Measurements from ENCODE around the gene KRTAP6-1. TPM values are rescaled to one million over a fixed set of nuclear protein-coding genes. Genes with fewer than 3 reads are reported as not detected.

KRTAP6-1 gene
- total RNA-seq, 4 donors from 2014 or later = not detected

GRCh38 chr21:30634906-30635305 is 21.2 kb upstream of the KRTAP6-1 start, which contains the start of gene KRTAP20-2:
KRTAP20-2 (plus strand) TSS chr21:30635206; CDS start chr21:30635264, 58 bp downstream.
- TF ChIP-seq EP300 (IDR thresholded peaks at IDR 0.05) (no peak), POLR2A (IDR thresholded peaks at IDR 0.05) (no peak)
- 94 to 100% methylated on average over 1 of the region's 1 CpG for WGBS, 2 donors
- Histone ChIP-seq H3K4me3 (no peak within 1 kb of the TSS), H3K36me3 (no peaks in the 10 kb centered on the region), H3K27ac (no peak within 1 kb of the TSS), H3K27me3 (no peaks in the 10 kb centered on the region), H3K9me3 (no peaks in the 10 kb centered on the region), H3K4me1 (no peaks in the 10 kb centered on the region)
- DNase-seq (ENCODE audit: low spot score in 2 of 2) = no peak

GRCh38 chr21:30629200-30629599 is 15.5 kb upstream of the KRTAP6-1 start:
- Histone ChIP-seq H3K4me1 (no peaks in the 10 kb centered on the region), H3K9me3 (peaks cover 0 to 8% (median 0%) of the 10 kb centered on the region in 4 donors), H3K27ac (no peak overlapping the region), H3K27me3 (no peaks in the 10 kb centered on the region), H3K36me3 (no peaks in the 10 kb centered on the region), H3K4me3 (no peak overlapping the region)
- TF ChIP-seq, protein P1, sequence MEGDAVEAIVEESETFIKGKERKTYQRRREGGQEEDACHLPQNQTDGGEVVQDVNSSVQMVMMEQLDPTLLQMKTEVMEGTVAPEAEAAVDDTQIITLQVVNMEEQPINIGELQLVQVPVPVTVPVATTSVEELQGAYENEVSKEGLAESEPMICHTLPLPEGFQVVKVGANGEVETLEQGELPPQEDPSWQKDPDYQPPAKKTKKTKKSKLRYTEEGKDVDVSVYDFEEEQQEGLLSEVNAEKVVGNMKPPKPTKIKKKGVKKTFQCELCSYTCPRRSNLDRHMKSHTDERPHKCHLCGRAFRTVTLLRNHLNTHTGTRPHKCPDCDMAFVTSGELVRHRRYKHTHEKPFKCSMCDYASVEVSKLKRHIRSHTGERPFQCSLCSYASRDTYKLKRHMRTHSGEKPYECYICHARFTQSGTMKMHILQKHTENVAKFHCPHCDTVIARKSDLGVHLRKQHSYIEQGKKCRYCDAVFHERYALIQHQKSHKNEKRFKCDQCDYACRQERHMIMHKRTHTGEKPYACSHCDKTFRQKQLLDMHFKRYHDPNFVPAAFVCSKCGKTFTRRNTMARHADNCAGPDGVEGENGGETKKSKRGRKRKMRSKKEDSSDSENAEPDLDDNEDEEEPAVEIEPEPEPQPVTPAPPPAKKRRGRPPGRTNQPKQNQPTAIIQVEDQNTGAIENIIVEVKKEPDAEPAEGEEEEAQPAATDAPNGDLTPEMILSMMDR (IDR thresholded peaks at IDR 0.05) = no peak
- DNase-seq (ENCODE audit: low spot score in 2 of 2) = peak in 1 of 2 donors; percentile 15
- 49 to 58% methylated on average over 1 of the region's 1 CpG for WGBS, 2 donors

DNA sequence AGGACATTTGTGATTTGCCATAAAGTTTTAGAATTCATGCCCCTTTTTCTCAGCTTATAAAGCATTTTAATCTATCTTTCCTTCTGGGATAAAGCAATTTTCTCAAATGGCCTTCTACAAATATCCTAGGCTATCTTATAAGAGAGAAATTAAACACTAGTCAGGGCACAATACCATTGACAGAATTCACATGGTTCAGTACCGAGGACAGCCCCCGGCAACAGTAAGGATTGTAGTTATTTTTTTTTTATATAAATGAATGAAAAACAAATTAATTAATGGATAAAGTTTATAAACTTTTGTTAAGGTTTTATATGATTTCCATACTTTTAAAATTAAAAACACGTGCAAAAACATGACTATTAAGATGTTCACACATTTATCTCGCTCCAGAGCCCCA is 14.4 kb upstream of the KRTAP6-1 start:
- WGBS, 2 donors = 74 to 89% methylated on average over 4 of the region's 4 CpGs

DNA sequence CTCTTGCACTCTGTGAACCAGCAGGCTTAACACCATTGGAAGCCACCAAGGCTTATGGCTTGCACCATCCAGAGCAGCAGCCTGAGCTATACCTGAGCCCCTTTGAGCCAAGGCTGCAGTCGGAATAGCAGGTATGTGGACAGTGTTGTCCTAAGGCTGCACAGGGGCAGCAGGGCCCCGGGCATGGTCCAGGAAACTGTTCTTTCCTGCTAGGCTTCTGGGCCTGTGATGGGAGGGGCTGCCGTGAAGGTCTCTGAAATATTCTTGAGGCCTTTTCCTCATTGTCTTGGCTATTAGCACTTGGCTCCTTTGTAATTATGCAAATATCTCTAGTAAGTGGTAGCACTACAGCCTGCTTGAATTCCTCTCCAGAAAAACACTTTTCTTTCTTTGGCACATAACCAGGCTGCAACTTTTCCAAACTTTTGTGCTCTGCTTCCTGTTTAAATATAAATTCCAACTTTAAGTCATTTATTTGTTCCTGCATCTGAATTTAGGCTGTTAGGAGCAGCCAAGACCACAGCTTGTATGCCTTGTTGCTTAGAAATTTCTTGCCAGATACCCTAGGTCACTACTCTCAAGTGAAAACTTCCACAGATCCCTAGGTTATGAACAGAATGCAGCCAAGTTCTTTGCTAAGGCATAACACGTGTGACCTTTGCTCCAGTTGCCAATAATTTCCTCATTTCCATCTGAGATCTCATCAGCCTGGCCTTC is 11.9 kb upstream of the KRTAP6-1 start:
- Histone ChIP-seq H3K4me3 (no peak overlapping the region), H3K4me1 (no peaks in the 10 kb centered on the region), H3K36me3 (no peaks in the 10 kb centered on the region), H3K27me3 (no peaks in the 10 kb centered on the region), H3K27ac (no peak overlapping the region), H3K9me3 (peaks cover 0 to 8% (median 0%) of the 10 kb centered on the region in 4 donors)
- DNase-seq (ENCODE audit: low spot score in 2 of 2) = peak in 1 of 2 donors; percentile 16
- TF ChIP-seq, protein P1 (IDR thresholded peaks at IDR 0.05) = no peak
- TF ChIP-seq EP300 (IDR thresholded peaks at IDR 0.05) (no peak), POLR2A (IDR thresholded peaks at IDR 0.05) (no peak)
- WGBS, 2 donors = 65 to 77% methylated on average over 3 to 4 of the region's 4 CpGs

More for the DNA sequence above, 14.4 kb upstream of the KRTAP6-1 start:
- no peak overlapping the region for H3K27ac ChIP-seq
- DNase-seq (ENCODE audit: low spot score in 2 of 2) = no peak
- no peak overlapping the region for H3K4me3 ChIP-seq
- H3K36me3 ChIP-seq = no peaks in the 10 kb centered on the region
- peaks cover 0 to 8% (median 0%) of the 10 kb centered on the region in 4 donors for H3K9me3 ChIP-seq
- no peaks in the 10 kb centered on the region for H3K4me1 ChIP-seq
- H3K27me3 ChIP-seq = no peaks in the 10 kb centered on the region
- TF ChIP-seq, protein P1 (IDR thresholded peaks at IDR 0.05) = no peak
- TF ChIP-seq POLR2A (IDR thresholded peaks at IDR 0.05) (no peak), EP300 (IDR thresholded peaks at IDR 0.05) (no peak)

- no peaks in the 10 kb centered on the region for H3K4me1 ChIP-seq
- H3K36me3 ChIP-seq = no peaks in the 10 kb centered on the region
- WGBS, 2 donors = 91 to 92% methylated on average over 3 of the region's 3 CpGs
- H3K27me3 ChIP-seq = no peaks in the 10 kb centered on the region
- peaks cover 0 to 8% (median 0%) of the 10 kb centered on the region in 4 donors for H3K9me3 ChIP-seq
- no peak overlapping the region for H3K27ac ChIP-seq
- H3K4me3 ChIP-seq = no peak overlapping the region
- TF ChIP-seq, protein P1 (IDR thresholded peaks at IDR 0.05) = no peak
- no peak for TF ChIP-seq POLR2A (IDR thresholded peaks at IDR 0.05)
- no peak for TF ChIP-seq EP300 (IDR thresholded peaks at IDR 0.05)
- no peak for DNase-seq (ENCODE audit: low spot score in 2 of 2)
Observed at GRCh38 chr21:30623362-30623761, 9.6 kb upstream of the KRTAP6-1 start.
